Stimulated activated CD4-positive, alpha-beta T cell treated with anti-CD3 and anti-CD28 coated beads, Interleukin-4, amount 100 ng/mL, for 48 hours (primary cell): ENCODE results near the gene LEMD3.

Source experiments
- DNase-seq, 2 donors: peaks; one replicate each; pipeline ENCODE4 v3.0.0-alpha.2; 2020; ENCODE audit warnings: low read depth in 2 of 2

LEMD3 gene

GRCh38 chr12:65208125-65208524, 38.7 kb downstream of the LEMD3 start:
- DNase-seq = no peak

DNA sequence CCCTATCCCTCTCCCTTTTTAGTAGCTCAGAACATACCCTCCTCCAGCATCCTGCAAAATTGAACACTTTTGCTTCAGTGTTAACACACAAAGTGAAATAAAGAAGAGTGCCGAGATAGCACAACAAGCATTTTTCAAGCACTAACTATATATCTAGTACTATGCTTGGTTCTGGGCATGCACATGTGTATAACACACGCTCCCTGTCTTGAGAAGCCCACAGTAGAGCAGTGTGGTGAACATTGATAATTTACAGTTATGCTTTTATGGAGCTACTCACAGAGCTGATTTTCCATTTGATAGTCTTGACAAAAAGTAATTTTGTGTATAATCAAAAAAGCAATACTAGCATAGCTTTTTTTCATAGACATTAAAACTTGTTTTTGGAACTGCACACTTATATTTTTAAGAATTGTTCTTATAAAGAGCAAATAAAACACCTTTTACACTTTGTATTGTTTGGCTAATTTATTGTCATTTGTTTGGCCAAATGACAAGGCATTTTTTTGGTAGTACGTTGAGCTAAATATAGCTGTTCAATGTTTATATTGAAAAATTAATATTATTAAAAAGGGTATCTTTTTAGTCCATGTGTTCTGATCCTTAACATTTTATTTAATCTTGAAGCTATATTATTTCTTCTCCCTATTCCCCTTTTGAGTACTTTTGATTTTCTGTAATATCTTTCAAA, 39.7 kb downstream of the LEMD3 start:
- no peak for DNase-seq

DNA sequence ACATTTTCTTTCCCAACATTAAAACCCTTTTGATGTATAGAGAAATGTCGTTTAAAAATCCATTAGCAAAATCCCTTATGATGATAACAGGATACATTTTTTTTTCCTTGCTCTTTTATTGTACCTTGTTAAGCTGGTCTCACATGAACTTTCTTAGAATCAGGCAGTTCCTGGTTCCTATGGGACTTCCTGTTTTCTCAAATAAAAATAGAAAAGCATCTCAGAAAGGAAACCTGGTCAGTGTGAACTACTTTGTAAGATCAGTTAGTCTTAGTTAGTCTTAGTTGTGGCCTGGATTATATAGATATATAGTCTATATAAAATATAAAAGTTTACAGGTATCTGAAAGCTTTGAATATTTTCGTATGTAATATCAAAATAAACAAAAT, 40.3 kb downstream of the LEMD3 start:
- no peak for DNase-seq

- no peak for DNase-seq
These were observed 47.7 kb downstream of the LEMD3 start for GRCh38 chr12:65217086-65217485.

- no peak for DNase-seq
These were observed 51.4 kb downstream of the LEMD3 start for GRCh38 chr12:65220761-65221160.

DNA sequence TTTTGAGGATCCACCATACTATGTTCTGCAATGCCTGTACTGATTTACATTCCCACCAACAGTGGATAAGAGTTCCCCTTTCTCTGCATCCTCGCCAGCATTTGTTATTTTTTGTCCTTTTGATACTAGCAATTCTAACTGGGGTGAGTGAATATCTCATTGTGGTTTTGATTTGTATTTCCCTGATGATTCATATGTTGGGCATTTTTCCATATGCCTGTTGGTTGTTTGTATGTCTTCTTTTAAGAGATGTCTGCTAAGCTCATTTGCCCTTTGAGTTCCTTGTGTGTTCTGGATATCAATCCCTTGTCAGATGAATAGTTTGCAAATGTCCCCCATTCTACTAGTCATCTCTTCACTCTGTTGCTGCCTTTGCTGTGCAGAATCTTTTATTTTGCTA, 60.1 kb downstream of the LEMD3 start:
- DNase-seq = no peak

GRCh38 chr12:65232476-65233077, 63.2 kb downstream of the LEMD3 start:
- DNase-seq = no peak

GRCh38 chr12:65237153-65237552, 67.8 kb downstream of the LEMD3 start:
- no peak for DNase-seq

DNA sequence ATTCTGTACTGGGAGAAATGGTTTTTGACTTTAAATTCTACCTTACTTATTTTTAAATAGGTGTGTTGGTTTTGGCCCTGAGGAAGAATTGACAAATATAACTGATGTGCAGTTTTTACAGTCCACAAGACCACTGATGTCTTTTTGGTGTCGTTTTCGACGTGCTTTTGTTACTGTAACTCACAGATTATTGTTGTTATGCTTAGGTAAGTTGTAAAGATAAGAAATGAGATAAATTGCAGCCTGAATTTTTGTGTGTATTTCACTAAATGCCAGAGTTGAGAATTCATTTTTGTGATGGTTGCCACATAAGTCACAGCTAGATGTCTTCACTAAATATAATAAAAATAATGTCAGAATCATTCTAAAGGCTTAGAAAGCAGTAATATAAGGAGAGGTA, 69.2 kb downstream of the LEMD3 start:
- DNase-seq = no peak

- DNase-seq = no peak
These were observed 79.6 kb downstream of the LEMD3 start for GRCh38 chr12:65248656-65249633.

DNA sequence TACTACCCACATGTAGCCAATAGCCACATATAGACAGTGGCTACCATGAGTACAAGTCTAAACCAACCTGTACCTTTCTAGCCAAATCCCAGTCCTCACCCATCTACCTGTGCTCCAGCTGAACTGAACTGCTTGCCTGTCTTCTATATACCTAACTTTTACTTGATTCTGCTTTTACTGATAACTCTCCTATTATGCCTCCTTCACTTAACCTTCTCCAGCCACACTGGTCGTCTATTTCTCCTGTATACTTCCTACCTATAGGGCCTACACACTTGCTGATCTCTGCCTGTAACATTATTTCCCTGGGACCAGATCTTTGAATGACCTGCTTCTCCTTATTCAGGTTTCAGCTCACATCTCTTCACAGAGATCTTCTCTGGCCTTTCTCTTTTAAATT, 83.1 kb downstream of the LEMD3 start:
- DNase-seq = no peak

GRCh38 chr12:65257986-65258385, 88.6 kb downstream of the LEMD3 start:
- DNase-seq = no peak

GRCh38 chr12:65259501-65259900, 90.1 kb downstream of the LEMD3 start:
- no peak for DNase-seq

- no peak for DNase-seq
These were observed 94.4 kb downstream of the LEMD3 start for GRCh38 chr12:65263777-65264176.

DNA sequence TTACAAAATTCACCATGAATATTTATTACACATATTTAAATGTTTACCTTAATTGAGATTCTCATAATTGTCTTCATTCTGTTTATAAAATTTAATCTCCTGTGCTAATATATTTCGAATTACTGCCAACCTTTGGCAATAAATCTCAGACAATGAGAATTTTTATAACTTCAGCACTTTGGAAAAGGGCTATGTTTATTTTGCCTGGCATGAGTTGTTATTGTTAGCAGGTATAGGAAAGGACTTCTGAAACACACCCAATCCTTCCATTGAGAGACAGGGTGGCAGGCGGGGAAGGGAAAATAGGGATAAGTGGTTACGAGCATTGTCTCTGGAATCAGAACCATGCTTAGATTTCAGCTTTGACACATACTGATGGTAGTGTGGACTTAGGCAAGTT, 97.0 kb downstream of the LEMD3 start:
- DNase-seq = no peak

DNA sequence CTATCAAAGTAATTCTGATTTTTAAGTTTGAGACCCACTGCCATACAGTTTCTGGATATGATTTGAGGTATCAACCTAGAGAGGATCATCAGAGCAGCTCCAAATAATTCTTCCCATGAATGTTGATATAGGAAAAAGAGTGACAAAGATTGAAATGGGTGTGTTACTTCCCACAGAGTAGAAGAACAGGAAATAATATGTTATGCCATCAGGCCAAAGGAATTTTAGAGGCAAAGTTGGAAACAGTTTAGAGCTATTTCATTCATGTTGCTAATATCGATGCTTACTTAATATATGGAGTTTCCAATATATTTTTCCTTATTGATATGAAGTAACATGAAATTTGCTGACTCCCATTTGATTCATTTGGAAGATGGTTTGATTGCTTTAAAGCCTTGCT, 100.2 kb downstream of the LEMD3 start:
- no peak for DNase-seq

DNA sequence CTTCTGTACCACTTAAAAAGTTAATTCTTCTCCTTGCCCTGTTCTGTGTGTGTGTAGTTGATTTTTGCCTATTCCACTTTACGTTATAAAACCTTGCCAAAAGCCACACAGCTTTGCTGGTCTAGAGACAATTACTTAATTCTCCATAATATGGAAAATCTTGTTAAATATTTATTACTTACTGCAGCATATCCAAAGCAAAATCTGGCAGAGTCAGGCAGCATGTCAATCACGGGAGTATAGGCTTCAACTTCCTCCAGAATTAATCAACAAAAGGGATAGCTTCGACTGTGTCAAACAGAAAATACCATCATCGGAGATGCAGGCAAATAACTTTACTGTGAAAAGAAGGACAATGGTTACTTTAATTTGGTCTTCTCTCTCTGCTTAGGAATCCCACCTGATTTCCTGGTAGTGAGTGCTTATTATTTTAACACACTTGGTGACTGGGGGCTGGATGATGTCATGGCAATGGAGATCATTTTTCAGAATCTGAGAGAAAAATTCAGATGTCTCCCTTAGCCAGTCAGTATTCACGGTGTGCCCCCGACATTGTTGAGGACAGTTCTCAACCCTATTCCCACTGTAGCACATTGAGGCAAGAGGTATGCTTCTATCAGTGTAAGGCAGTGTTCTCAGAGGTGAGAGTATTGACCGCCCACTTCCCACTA, 105.4 kb downstream of the LEMD3 start:
- no peak for DNase-seq

DNA sequence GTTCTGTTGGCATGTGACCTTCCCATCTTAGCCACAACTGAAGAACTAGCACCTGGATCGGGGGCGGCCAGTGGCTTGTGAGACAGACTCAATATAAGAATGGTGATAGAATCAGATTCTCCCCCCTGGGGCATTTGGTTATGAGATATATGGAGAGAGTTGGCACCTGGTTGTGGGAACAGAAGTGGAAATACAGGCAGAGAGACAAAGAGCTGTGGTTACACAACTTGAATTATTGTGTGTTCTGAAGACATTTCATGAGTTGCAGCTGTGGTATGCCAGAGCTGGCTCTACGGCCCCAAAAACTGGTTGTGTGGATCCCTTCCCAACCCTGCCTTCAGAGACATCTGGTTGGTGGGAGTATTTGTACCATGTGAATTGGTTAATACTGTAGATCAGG, 106.2 kb downstream of the LEMD3 start:
- no peak for DNase-seq

DNA sequence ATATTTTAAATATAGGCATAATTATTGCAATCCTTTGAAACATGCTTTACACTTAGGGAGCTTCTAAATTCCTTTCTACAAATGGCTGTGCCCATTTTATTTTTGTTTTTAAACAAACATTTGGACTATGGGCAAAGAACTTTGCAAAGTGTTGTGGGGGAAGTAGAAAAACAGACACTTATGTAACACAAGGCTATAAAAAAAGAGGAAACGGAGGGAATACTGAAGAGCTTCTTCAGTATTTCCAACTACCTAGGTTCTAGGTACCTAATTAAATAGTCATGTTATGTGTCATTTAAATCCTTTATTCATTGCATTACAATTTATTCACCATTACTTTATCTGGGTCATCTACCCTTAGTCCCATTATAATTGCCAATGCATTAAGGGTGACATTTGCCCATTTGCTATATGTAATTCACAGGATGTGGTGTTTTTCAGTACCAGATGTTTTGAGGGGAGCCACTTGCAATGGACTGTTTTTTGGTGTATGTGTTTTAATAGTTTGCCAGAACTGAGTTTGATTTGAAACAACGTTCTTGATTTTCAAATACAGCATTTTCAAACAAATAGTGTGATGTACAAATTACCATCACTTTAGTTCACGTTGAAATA, 107.6 kb downstream of the LEMD3 start:
- DNase-seq = no peak

GRCh38 chr12:65277994-65278575, 108.7 kb downstream of the LEMD3 start:
- DNase-seq = no peak
